Activated B cell treated with CpG ODN at 0.5 μM for 24 hours (primary cell): ENCODE results near the gene MRPS23. TPM values are rescaled to one million over a fixed set of nuclear protein-coding genes. Genes with fewer than 3 reads are reported as not detected.

Experiments
- ATAC-seq: fragments of 200-7000 bp; cut with Tn5 transposase; one replicate; pipeline ENCODE4 v1.10.0; 2021; ENCODE audit warnings: low read depth, mild to moderate bottlenecking, moderate library complexity
- CTCF ChIA-PET: fragments of 350-600 bp; sonication (Branson Sonifier 250); formaldehyde crosslinking; loops from one replicate; lab custom pipeline; 2021; ENCODE audit warnings: antibody characterized with exemption; lab: Charles Lee
- POLR2A ChIA-PET: fragments of 350-600 bp; sonication (Branson Sonifier 250); formaldehyde crosslinking; loops from one replicate; lab custom pipeline; 2021; ENCODE audit warnings: antibody characterized with exemption; lab: Charles Lee
- DNase-seq: peaks from one replicate; pipeline ENCODE4 v3.0.0; 2022
- H3K27ac Mint-ChIP-seq: one replicate; pipeline ENCODE4 v1.8.0; 2020; ENCODE audit warnings: mixed read lengths
- H3K27me3 Mint-ChIP-seq: one replicate; pipeline ENCODE4 v1.8.0; 2021; ENCODE audit warnings: mixed read lengths
- H3K36me3 Mint-ChIP-seq: one replicate; pipeline ENCODE4 v1.8.0; 2021; ENCODE audit warnings: low read depth, mixed read lengths
- H3K4me1 Mint-ChIP-seq: one replicate; pipeline ENCODE4 v1.8.0; 2021; ENCODE audit warnings: mixed read lengths
- H3K4me3 Mint-ChIP-seq: one replicate; pipeline ENCODE4 v1.8.0; 2020; ENCODE audit warnings: mild to moderate bottlenecking, mixed read lengths
- H3K9me3 Mint-ChIP-seq: one replicate; pipeline ENCODE4 v1.8.0; 2020; ENCODE audit warnings: mixed read lengths
- CTCF ChIP-seq: fragments of 200-600 bp; IDR thresholded peaks from one replicate; pipeline ENCODE4 v1.8.0; 2022; ENCODE audit warnings: antibody characterized with exemption, mild to moderate bottlenecking
- intact Hi-C: fragments of 100-400 bp; cut with micrococcal nuclease; formaldehyde crosslinking; loops from one replicate; pipeline ENCODE4 v1.15.1; 2024
- total RNA-seq: library from RNA; stranded (reverse); gene quantifications from 2 replicates; pipeline ENCODE4 v1.2.3, GENCODE V29; 2022

MRPS23 gene
- total RNA-seq, 1 donor from 2014 or later: 37.9 TPM

DNA sequence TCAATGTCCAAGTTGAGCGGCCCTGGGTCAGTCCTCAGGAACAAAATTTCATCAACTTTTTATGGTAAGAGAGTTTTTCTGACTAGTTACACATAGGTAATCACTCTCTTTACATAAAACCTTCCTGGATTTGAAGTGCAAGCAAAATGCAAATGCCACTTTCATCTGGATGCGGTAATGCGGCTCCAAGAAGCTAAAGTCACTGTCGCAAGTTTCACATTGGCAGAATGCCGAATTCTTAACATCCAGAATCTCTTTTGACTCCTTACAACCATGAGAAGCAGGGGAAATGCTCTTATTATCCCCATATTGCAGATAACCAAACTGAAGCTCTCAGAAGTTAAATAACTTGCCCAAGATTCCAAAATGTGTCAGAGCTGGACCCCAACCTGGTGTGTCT is 30.0 kb downstream of the MRPS23 start:
- POLR2A ChIA-PET: no interaction called here
- H3K27ac Mint-ChIP-seq: no peak overlapping the region
- H3K9me3 Mint-ChIP-seq: no peaks in the 10 kb centered on the region
- DNase-seq (no peak), ATAC-seq (no peak)
- peaks cover 14% of the 10 kb centered on the region for H3K27me3 Mint-ChIP-seq
- H3K4me1 Mint-ChIP-seq: no peaks in the 10 kb centered on the region
- intact Hi-C loops: no loop called here
- TF ChIP-seq CTCF: no peak
- H3K36me3 Mint-ChIP-seq: no peaks in the 10 kb centered on the region
- no peak overlapping the region for H3K4me3 Mint-ChIP-seq
- CTCF ChIA-PET: no interaction called here

- intact Hi-C loops: no loop called here
- Mint-ChIP-seq H3K27ac (no peak overlapping the region), H3K9me3 (no peaks in the 10 kb centered on the region), H3K27me3 (peaks cover 18% of the 10 kb centered on the region), H3K4me1 (no peaks in the 10 kb centered on the region), H3K36me3 (no peaks in the 10 kb centered on the region), H3K4me3 (no peak overlapping the region)
- DNase-seq (no peak), ATAC-seq (no peak)
- ChIA-PET POLR2A (no interaction called here), CTCF (interaction anchor here (1.3 kb wide), 1 partner anchor 14 kb away, joined by 3 read pairs; no protein-coding TSS in a partner anchor)
- no peak for TF ChIP-seq CTCF
Measured at GRCh38 chr17:57819285-57819684, 30.6 kb downstream of the MRPS23 start.

- CTCF ChIA-PET: interaction anchor here (1.3 kb wide), 1 partner anchor 15 kb away, joined by 3 read pairs; no protein-coding TSS in a partner anchor
- no peak for ATAC-seq
- POLR2A ChIA-PET: no interaction called here
- Mint-ChIP-seq H3K27me3 (peaks cover 21% of the 10 kb centered on the region), H3K4me1 (no peaks in the 10 kb centered on the region), H3K36me3 (no peaks in the 10 kb centered on the region), H3K9me3 (no peaks in the 10 kb centered on the region), H3K4me3 (no peak overlapping the region), H3K27ac (no peak overlapping the region)
- TF ChIP-seq CTCF: no peak
- DNase-seq: no peak
- intact Hi-C loops: no loop called here
Measured at GRCh38 chr17:57818066-57818465, 31.8 kb downstream of the MRPS23 start.

GRCh38 chr17:57817299-57817698 is 32.5 kb downstream of the MRPS23 start:
- Mint-ChIP-seq H3K36me3 (no peaks in the 10 kb centered on the region), H3K27ac (no peak overlapping the region), H3K4me3 (no peak overlapping the region), H3K9me3 (no peaks in the 10 kb centered on the region), H3K4me1 (no peaks in the 10 kb centered on the region), H3K27me3 (peaks cover 22% of the 10 kb centered on the region)
- CTCF ChIA-PET: no interaction called here
- no peak for TF ChIP-seq CTCF
- DNase-seq (no peak), ATAC-seq (no peak)
- POLR2A ChIA-PET: no interaction called here
- intact Hi-C loops: no loop called here

GRCh38 chr17:57814421-57814820 is 35.4 kb downstream of the MRPS23 start:
- ATAC-seq (no peak), DNase-seq (no peak)
- intact Hi-C loops: no loop called here
- Mint-ChIP-seq H3K4me1 (peaks cover 17% of the 10 kb centered on the region), H3K4me3 (no peak overlapping the region), H3K9me3 (no peaks in the 10 kb centered on the region), H3K27me3 (peaks cover 41% of the 10 kb centered on the region), H3K36me3 (no peaks in the 10 kb centered on the region), H3K27ac (no peak overlapping the region)
- ChIA-PET POLR2A (no interaction called here), CTCF (no interaction called here)
- TF ChIP-seq CTCF: no peak
